Activated CD4-positive, alpha-beta T cell treated with anti-CD3 and anti-CD28 coated beads, Interleukin-2, Interleukin-4, amounts not matched to agents 100 ng/mL and 50 ng/mL, durations not matched to agents 16 hours and 8 hours (primary cell): Measurements from ENCODE around the gene ATOX1.

Source experiments
- DNase-seq: peaks from one replicate; pipeline ENCODE4 v3.0.0-alpha.2; 2020; ENCODE audit warnings: low spot score

The ATOX1 gene

GRCh38 chr5:151697452-151697851 lies 61.0 kb downstream of the ATOX1 start:
- DNase-seq = no peak

- no peak for DNase-seq
Measured at GRCh38 chr5:151696470-151697061, 61.9 kb downstream of the ATOX1 start.

GRCh38 chr5:151695464-151695863 lies 63.0 kb downstream of the ATOX1 start:
- no peak for DNase-seq

- no peak for DNase-seq
Measured at GRCh38 chr5:151694035-151694485, 64.4 kb downstream of the ATOX1 start.
